SK-N-SH treated with all-trans-retinoic acid at 6 μM for 48 hours (cell line): ENCODE results near the gene NAGPA.

Experiments
- ATAC-seq: fragments of 200-7000 bp; cut with Tn5 transposase; 3 replicates; pipeline ENCODE4 v1.9.1; 2020; ENCODE audit warnings: mild to moderate bottlenecking, moderate library complexity
- ARNTL ChIP-seq: fragments of 450-650 bp; formaldehyde crosslinking; IDR thresholded peaks from 2 replicates; pipeline ENCODE4 v1.5.0; 2020; ENCODE audit warnings: low read depth, mild to moderate bottlenecking, moderate library complexity, borderline replicate concordance
- BACH2 ChIP-seq: fragments of 250-450 bp; sonication (Bioruptor Pico); IDR thresholded peaks from 2 replicates; pipeline ENCODE4 v1.9.0; 2021; ENCODE audit warnings: mild to moderate bottlenecking, borderline replicate concordance
- CSDC2 ChIP-seq: fragments of 250-450 bp; sonication (Bioruptor Pico); IDR thresholded peaks from 2 replicates; pipeline ENCODE4 v1.5.0; 2020; ENCODE audit warnings: mild to moderate bottlenecking, moderate library complexity
- CSRNP3 ChIP-seq: fragments of 250-450 bp; sonication (Bioruptor Pico); IDR thresholded peaks from 2 replicates; pipeline ENCODE4 v1.5.1; 2021; ENCODE audit warnings: mild to moderate bottlenecking, moderate library complexity
- ESRRG ChIP-seq: fragments of 250-450 bp; sonication (Bioruptor Pico); IDR thresholded peaks from 2 replicates; pipeline ENCODE4 v1.6.1; 2021; ENCODE audit warnings: mild to moderate bottlenecking
- GLIS3 ChIP-seq: fragments of 250-450 bp; sonication (Bioruptor Pico); IDR thresholded peaks from 2 replicates; pipeline ENCODE4 v1.5.0; 2020; ENCODE audit warnings: mild to moderate bottlenecking, moderate library complexity
- ISL1 ChIP-seq: fragments of 250-450 bp; sonication (Bioruptor Pico); IDR thresholded peaks from 2 replicates; pipeline ENCODE4 v2.1.2; 2022; ENCODE audit warnings: mild to moderate bottlenecking, moderate library complexity
- OSR1 ChIP-seq: fragments of 250-450 bp; sonication (Bioruptor Pico); IDR thresholded peaks from 2 replicates; pipeline ENCODE4 v1.8.0; 2022; ENCODE audit warnings: moderate library complexity, mild to moderate bottlenecking, inconsistent platforms
- PATZ1 ChIP-seq: fragments of 250-450 bp; sonication (Bioruptor Pico); IDR thresholded peaks from 2 replicates; pipeline ENCODE4 v1.8.0; 2020; ENCODE audit warnings: mild to moderate bottlenecking, moderate library complexity, borderline replicate concordance
- PPARA ChIP-seq: fragments of 250-450 bp; sonication (Bioruptor Pico); IDR thresholded peaks from 2 replicates; pipeline ENCODE4 v1.5.0; 2020; ENCODE audit warnings: mild to moderate bottlenecking, borderline replicate concordance
- SNAI2 ChIP-seq: fragments of 250-450 bp; sonication (Bioruptor Pico); IDR thresholded peaks from 2 replicates; pipeline ENCODE4 v1.5.0; 2020; ENCODE audit warnings: mild to moderate bottlenecking, moderate library complexity
- TCF4 ChIP-seq: fragments of 250-450 bp; sonication (Bioruptor Pico); IDR thresholded peaks from 2 replicates; pipeline ENCODE4 v1.8.0; 2021; ENCODE audit warnings: mild to moderate bottlenecking, moderate library complexity, borderline replicate concordance
- TOX ChIP-seq: fragments of 250-450 bp; sonication (Bioruptor Pico); IDR thresholded peaks from 2 replicates; pipeline ENCODE4 v1.8.0; 2021; ENCODE audit warnings: mild to moderate bottlenecking, moderate library complexity, borderline replicate concordance
- ZC3H10 ChIP-seq: fragments of 250-450 bp; sonication (Bioruptor Pico); IDR thresholded peaks from 2 replicates; pipeline ENCODE4 v1.5.1; 2021; ENCODE audit warnings: mild to moderate bottlenecking, moderate library complexity
- ZFP3 ChIP-seq: fragments of 250-450 bp; sonication (Bioruptor Pico); IDR thresholded peaks from 2 replicates; pipeline ENCODE4 v1.5.0; 2020; ENCODE audit warnings: mild to moderate bottlenecking, moderate library complexity
- ZFP30 ChIP-seq: fragments of 450-650 bp; formaldehyde crosslinking; IDR thresholded peaks from 2 replicates; pipeline ENCODE4 v1.5.0; 2022; ENCODE audit warnings: mild to moderate bottlenecking, moderate library complexity
- ZNF565 ChIP-seq: fragments of 450-650 bp; formaldehyde crosslinking; conservative IDR thresholded peaks from 2 replicates; pipeline ENCODE4 v1.5.0; 2020; ENCODE audit warnings: low read depth, mild to moderate bottlenecking, moderate library complexity
- ZNF70 ChIP-seq: fragments of 450-650 bp; formaldehyde crosslinking; IDR thresholded peaks from 2 replicates; pipeline ENCODE4 v1.5.0; 2020; ENCODE audit warnings: mild to moderate bottlenecking, moderate library complexity
- ZNF8 ChIP-seq: fragments of 450-650 bp; formaldehyde crosslinking; IDR thresholded peaks from 2 replicates; pipeline ENCODE4 v1.5.0; 2020; ENCODE audit warnings: mild to moderate bottlenecking, moderate library complexity
- TF ChIP-seq, protein P1 (sequence below): fragments of 250-450 bp; sonication (Bioruptor Pico); IDR thresholded peaks from 2 replicates; pipeline ENCODE4 v1.8.0; 2021; ENCODE audit warnings: low read depth, mild to moderate bottlenecking, moderate library complexity, borderline replicate concordance
- TF ChIP-seq, protein P2 (sequence below): fragments of 250-450 bp; sonication (Bioruptor Pico); IDR thresholded peaks from 2 replicates; pipeline ENCODE4 v1.5.0; 2020; ENCODE audit warnings: mild to moderate bottlenecking, moderate library complexity
- TF ChIP-seq, protein P3 (sequence below): fragments of 250-450 bp; sonication (Bioruptor Pico); IDR thresholded peaks from 2 replicates; pipeline ENCODE4 v1.5.1; 2020; ENCODE audit warnings: low read depth, mild to moderate bottlenecking, moderate library complexity

NAGPA gene

DNA sequence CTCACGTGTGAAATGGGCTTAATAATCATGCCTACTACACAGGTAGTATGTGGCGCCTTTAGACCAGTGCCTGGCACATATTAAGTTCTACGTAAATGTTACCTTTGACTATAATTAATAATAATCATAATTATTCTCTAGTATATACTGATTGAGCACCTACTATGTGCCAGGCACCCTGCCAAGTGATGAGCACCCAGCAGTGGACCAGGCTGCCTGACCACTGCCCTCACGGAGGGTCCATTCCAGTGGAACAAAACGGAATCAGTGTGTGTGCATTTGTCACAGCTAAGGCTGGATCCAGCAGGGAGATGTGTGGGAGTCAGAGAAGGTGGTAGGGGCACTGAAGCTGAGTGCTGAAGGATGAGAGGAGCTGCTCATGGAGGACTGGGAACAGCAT lies 45.1 kb downstream of the NAGPA start:
- TF ChIP-seq TOX (CRISPR knock-in tag): no peak
- no peak for TF ChIP-seq CSRNP3
- TF ChIP-seq, protein P1, sequence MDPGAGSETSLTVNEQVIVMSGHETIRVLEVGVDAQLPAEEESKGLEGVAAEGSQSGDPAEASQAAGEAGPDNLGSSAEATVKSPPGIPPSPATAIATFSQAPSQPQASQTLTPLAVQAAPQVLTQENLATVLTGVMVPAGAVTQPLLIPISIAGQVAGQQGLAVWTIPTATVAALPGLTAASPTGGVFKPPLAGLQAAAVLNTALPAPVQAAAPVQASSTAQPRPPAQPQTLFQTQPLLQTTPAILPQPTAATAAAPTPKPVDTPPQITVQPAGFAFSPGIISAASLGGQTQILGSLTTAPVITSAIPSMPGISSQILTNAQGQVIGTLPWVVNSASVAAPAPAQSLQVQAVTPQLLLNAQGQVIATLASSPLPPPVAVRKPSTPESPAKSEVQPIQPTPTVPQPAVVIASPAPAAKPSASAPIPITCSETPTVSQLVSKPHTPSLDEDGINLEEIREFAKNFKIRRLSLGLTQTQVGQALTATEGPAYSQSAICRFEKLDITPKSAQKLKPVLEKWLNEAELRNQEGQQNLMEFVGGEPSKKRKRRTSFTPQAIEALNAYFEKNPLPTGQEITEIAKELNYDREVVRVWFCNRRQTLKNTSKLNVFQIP: no peak
- no peak for TF ChIP-seq ZNF70 (CRISPR knock-in tag)
- no peak for TF ChIP-seq CSDC2 (CRISPR knock-in tag)
- no peak for TF ChIP-seq PATZ1
- TF ChIP-seq ZFP30 (CRISPR knock-in tag): no peak
- TF ChIP-seq, protein P2, sequence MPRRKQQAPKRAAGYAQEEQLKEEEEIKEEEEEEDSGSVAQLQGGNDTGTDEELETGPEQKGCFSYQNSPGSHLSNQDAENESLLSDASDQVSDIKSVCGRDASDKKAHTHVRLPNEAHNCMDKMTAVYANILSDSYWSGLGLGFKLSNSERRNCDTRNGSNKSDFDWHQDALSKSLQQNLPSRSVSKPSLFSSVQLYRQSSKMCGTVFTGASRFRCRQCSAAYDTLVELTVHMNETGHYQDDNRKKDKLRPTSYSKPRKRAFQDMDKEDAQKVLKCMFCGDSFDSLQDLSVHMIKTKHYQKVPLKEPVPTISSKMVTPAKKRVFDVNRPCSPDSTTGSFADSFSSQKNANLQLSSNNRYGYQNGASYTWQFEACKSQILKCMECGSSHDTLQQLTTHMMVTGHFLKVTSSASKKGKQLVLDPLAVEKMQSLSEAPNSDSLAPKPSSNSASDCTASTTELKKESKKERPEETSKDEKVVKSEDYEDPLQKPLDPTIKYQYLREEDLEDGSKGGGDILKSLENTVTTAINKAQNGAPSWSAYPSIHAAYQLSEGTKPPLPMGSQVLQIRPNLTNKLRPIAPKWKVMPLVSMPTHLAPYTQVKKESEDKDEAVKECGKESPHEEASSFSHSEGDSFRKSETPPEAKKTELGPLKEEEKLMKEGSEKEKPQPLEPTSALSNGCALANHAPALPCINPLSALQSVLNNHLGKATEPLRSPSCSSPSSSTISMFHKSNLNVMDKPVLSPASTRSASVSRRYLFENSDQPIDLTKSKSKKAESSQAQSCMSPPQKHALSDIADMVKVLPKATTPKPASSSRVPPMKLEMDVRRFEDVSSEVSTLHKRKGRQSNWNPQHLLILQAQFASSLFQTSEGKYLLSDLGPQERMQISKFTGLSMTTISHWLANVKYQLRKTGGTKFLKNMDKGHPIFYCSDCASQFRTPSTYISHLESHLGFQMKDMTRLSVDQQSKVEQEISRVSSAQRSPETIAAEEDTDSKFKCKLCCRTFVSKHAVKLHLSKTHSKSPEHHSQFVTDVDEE: no peak
- TF ChIP-seq BACH2 (CRISPR knock-in tag): no peak
- no peak for TF ChIP-seq SNAI2 (CRISPR knock-in tag)
- no peak for TF ChIP-seq ZFP3 (CRISPR knock-in tag)
- TF ChIP-seq ESRRG (CRISPR knock-in tag): no peak
- no peak for TF ChIP-seq OSR1
- TF ChIP-seq TCF4 (CRISPR knock-in tag): no peak
- TF ChIP-seq ARNTL (CRISPR knock-in tag): no peak
- ATAC-seq: no peak

DNA sequence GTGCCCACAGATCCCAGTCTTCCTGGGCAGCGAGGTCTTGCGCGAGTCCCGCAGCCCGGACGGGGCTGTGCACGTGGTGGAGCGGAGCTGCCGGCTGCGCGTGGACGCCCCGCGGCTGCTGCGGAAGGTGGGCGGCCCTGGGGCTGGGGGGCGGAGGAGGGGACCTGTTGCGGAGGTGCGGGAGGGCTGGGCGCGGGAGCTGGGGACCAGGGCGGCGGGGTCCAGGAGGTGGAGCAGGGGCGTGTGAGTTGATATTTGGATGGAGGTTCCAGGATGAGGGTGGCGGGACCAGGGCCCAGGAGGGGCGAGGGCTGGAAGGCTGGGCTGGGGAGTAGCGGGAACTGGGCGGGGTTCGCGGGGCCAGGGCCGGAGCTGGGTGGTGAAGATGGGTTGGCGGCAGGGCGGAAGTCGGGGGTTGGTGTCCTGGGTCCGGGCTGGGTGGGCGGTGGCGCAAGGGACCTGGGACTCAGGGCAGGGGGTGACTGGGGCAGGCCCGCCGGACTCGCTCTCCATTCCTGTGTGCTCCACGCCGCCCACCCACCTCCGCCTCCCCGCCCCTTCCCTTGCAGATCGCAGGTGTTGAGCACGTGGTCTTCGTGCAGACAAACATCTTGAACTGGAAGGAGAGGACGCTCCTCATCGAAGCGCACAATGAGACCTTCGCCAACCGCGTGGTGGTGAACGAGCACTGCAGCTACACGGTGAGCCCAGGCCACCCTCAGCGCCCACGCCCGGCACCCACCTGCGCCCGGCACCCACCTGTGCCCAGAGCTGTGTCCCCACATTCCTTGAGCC lies 46.0 kb downstream of the NAGPA start:
- no peak for TF ChIP-seq PPARA (CRISPR knock-in tag)
- TF ChIP-seq, protein P2: no peak
- TF ChIP-seq GLIS3 (CRISPR knock-in tag): no peak
- TF ChIP-seq ISL1 (CRISPR knock-in tag): no peak
- TF ChIP-seq ZC3H10 (CRISPR knock-in tag): no peak
- TF ChIP-seq SNAI2 (CRISPR knock-in tag): no peak
- TF ChIP-seq ESRRG (CRISPR knock-in tag): no peak
- no peak for TF ChIP-seq ZNF565 (CRISPR knock-in tag)
- TF ChIP-seq CSRNP3: no peak
- no peak for TF ChIP-seq BACH2 (CRISPR knock-in tag)
- TF ChIP-seq TOX (CRISPR knock-in tag): no peak
- no peak for TF ChIP-seq ZFP3 (CRISPR knock-in tag)
- no peak for TF ChIP-seq ZNF8 (CRISPR knock-in tag)
- TF ChIP-seq CSDC2 (CRISPR knock-in tag): no peak
- TF ChIP-seq, protein P3, sequence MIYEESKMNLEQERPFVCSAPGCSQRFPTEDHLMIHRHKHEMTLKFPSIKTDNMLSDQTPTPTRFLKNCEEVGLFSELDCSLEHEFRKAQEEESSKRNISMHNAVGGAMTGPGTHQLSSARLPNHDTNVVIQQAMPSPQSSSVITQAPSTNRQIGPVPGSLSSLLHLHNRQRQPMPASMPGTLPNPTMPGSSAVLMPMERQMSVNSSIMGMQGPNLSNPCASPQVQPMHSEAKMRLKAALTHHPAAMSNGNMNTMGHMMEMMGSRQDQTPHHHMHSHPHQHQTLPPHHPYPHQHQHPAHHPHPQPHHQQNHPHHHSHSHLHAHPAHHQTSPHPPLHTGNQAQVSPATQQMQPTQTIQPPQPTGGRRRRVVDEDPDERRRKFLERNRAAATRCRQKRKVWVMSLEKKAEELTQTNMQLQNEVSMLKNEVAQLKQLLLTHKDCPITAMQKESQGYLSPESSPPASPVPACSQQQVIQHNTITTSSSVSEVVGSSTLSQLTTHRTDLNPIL (CRISPR knock-in tag): no peak
- TF ChIP-seq, all 23 proteins: peak for 0
- peak; percentile 41; the same call in 2 of the 3 replicates for ATAC-seq
